C4-2B (cell line): Measurements from ENCODE around the gene CATSPER4.

ENCODE experiments used
- ZFX ChIP-seq: fragments of 450-650 bp; IDR thresholded peaks from 2 replicates; pipeline ENCODE4 v1.6.1; 2017
- TF ChIP-seq, protein P1 (sequence below): fragments of 450-650 bp; conservative IDR thresholded peaks from 2 replicates; pipeline ENCODE4 v1.5.1; 2017; ENCODE audit warnings: mild to moderate bottlenecking

DNA sequence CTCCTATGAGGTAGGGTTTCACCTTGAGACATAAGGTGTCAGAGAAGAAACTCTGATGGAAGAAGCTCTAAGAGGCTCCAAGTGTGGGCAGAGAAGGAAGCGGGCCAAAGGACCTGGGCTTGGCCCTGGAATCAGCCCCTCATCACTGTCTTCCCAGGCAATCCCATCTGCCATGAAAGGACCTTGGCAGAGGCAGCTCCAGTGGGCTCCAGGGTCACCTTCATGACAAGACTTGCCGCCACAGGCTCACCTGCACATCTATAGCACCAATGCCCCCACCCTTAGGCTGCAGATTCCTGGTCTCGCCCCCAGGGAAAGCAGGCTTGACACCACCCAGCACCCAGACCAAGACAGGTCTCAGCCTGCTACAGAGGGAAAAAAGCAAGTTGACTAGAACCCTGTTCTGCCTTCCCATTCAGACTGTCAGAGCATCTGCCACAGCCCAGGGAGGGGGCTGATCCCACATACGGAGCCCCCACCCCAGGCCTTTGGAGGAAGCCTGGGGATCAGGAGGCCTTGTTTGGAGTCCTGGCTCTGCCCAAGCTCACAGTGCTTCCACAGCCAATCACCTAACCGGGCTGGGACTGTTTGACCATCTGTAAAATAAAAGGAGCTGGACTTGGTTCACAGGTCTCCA lies 32.0 kb upstream of the CATSPER4 start:
- TF ChIP-seq, protein P1, sequence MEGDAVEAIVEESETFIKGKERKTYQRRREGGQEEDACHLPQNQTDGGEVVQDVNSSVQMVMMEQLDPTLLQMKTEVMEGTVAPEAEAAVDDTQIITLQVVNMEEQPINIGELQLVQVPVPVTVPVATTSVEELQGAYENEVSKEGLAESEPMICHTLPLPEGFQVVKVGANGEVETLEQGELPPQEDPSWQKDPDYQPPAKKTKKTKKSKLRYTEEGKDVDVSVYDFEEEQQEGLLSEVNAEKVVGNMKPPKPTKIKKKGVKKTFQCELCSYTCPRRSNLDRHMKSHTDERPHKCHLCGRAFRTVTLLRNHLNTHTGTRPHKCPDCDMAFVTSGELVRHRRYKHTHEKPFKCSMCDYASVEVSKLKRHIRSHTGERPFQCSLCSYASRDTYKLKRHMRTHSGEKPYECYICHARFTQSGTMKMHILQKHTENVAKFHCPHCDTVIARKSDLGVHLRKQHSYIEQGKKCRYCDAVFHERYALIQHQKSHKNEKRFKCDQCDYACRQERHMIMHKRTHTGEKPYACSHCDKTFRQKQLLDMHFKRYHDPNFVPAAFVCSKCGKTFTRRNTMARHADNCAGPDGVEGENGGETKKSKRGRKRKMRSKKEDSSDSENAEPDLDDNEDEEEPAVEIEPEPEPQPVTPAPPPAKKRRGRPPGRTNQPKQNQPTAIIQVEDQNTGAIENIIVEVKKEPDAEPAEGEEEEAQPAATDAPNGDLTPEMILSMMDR = no peak
- no peak for TF ChIP-seq ZFX
